ENCODE data around the gene CIP2A.

The CIP2A gene

DNA sequence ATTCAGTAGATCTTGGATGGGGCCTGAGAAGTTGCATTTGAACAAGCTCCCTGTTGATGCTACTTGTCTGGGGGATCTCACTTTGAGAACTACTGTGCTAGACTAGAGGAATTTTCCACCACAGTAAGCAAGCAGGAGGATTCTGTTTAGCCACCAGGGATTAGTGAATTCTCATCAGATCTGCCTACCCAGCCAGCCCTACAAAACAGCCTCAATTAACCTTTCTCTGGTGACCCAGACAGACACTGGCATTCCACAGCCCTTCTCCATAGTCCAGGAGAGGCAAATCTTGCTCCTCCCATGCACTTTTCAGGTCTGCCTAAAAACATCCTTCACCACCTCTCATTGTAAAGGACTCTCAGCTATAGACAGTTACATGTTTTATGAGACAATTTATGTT, 62.1 kb downstream of the CIP2A start:
- no peak overlapping the region for H3K9ac ChIP-seq (ENCODE audit: low read depth, low read length)
- H3K4me1 ChIP-seq (ENCODE audit: control insufficient read depth, insufficient read depth, low read length) = no peaks in the 10 kb centered on the region
- H3K4me3 ChIP-seq (ENCODE audit: low read depth, low read length) = no peak overlapping the region
- no peaks in the 10 kb centered on the region for H3K9me3 ChIP-seq (ENCODE audit: control insufficient read depth, insufficient read depth, low read length)
- H3K36me3 ChIP-seq (ENCODE audit: control insufficient read depth, insufficient read depth, low read length) = no peaks in the 10 kb centered on the region
- no peaks in the 10 kb centered on the region for H3K27me3 ChIP-seq (ENCODE audit: control insufficient read depth, insufficient read depth, low read length)

DNA sequence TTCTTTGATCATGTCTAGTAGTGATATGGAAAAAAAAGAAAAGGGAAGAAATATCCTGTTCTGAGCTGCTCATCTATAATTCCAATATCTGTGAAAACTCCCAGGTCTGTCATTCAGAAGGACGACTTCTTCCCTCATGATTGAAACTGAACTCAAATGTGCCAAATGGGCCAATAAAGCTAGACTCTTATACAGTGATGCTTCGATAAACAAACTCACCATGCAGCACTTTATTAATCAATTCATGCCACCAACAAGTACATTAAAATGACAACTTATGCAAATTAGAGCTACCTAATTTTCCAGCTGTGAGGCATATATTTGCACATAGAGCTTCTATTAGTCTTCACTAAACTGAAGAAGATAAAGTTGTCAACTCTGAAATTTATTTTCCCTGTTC, 63.3 kb downstream of the CIP2A start:
- no peaks in the 10 kb centered on the region for H3K36me3 ChIP-seq (ENCODE audit: control insufficient read depth, insufficient read depth, low read length)

DNA sequence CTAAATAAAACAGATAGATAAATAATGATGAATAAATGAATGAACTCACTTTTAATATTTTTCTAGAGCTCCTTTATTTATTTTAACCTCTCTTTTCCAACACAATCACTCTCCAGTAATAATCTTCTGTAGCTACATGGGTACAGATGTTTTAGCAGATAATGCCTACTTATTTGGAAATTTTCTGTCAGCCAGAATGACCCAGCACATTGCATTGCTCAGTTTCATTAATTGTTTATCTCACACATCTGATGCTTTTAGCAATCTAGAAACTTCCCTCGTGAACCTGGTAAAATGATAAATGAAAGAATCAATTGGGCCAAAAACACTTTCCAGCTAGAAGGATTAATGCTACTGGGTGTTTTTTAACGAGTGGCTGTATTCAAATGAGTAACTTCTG, 64.0 kb downstream of the CIP2A start:
- no peak overlapping the region for H3K9ac ChIP-seq (ENCODE audit: low read depth, low read length)
- H3K4me1 ChIP-seq (ENCODE audit: control insufficient read depth, insufficient read depth, low read length) = no peaks in the 10 kb centered on the region
- no peak overlapping the region for H3K4me3 ChIP-seq (ENCODE audit: low read depth, low read length)
- no peaks in the 10 kb centered on the region for H3K36me3 ChIP-seq (ENCODE audit: control insufficient read depth, insufficient read depth, low read length)
- no peaks in the 10 kb centered on the region for H3K9me3 ChIP-seq (ENCODE audit: control insufficient read depth, insufficient read depth, low read length)
- no peaks in the 10 kb centered on the region for H3K27me3 ChIP-seq (ENCODE audit: control insufficient read depth, insufficient read depth, low read length)

More for the DNA sequence above, 63.3 kb downstream of the CIP2A start:
- H3K9me3 ChIP-seq (ENCODE audit: control insufficient read depth, insufficient read depth, low read length) = no peaks in the 10 kb centered on the region
- no peaks in the 10 kb centered on the region for H3K4me1 ChIP-seq (ENCODE audit: control insufficient read depth, insufficient read depth, low read length)
- no peak overlapping the region for H3K9ac ChIP-seq (ENCODE audit: low read depth, low read length)
- no peak overlapping the region for H3K4me3 ChIP-seq (ENCODE audit: low read depth, low read length)
- H3K27me3 ChIP-seq (ENCODE audit: control insufficient read depth, insufficient read depth, low read length) = no peaks in the 10 kb centered on the region

DNA sequence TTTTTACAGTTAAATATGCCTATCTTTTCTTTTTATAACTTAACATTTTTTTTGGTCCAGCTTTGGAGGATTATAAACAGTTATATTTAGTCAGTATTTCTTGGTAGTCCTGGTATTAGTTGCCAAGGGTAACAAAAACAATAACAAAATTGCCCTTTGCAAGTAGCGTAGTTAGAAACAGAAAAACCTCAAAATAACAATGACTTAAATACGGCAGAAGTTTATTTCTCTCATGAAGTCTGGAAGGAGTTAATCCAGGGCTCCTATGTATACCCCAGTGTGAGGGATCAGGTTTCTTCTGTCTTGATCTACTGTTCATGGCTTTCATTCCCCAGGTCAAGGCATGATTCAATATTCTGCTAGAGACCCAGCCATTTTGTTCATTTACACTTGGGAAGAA, 64.7 kb downstream of the CIP2A start:
- Histone ChIP-seq H3K9ac (ENCODE audit: low read depth, low read length) (no peak overlapping the region), H3K4me1 (ENCODE audit: control insufficient read depth, insufficient read depth, low read length) (no peaks in the 10 kb centered on the region), H3K9me3 (ENCODE audit: control insufficient read depth, insufficient read depth, low read length) (no peaks in the 10 kb centered on the region), H3K27me3 (ENCODE audit: control insufficient read depth, insufficient read depth, low read length) (no peaks in the 10 kb centered on the region), H3K4me3 (ENCODE audit: low read depth, low read length) (no peak overlapping the region), H3K36me3 (ENCODE audit: control insufficient read depth, insufficient read depth, low read length) (no peaks in the 10 kb centered on the region)

DNA sequence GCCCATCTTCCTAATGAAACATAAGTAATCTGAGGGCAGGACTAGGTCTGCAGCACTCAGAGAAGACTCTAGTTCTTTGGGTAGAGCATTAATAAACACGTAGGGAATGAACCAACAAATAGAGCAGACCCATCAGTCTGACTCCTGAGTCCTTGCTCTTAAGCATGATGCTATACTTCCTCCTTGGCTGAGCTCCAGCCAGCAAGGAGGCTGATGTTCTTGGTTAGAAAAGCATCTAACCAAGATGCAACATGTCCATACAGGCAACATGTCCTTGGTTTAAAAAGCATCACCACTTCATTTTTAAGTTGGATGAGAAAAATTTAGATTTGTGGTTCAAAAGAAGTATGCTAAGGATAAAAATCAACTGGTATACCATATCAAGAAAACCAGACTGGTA, 70.3 kb downstream of the CIP2A start:
- H3K27me3 ChIP-seq (ENCODE audit: control insufficient read depth, insufficient read depth, low read length) = no peaks in the 10 kb centered on the region
- no peak overlapping the region for H3K4me3 ChIP-seq (ENCODE audit: low read depth, low read length)
- no peak overlapping the region for H3K9ac ChIP-seq (ENCODE audit: low read depth, low read length)

DNA sequence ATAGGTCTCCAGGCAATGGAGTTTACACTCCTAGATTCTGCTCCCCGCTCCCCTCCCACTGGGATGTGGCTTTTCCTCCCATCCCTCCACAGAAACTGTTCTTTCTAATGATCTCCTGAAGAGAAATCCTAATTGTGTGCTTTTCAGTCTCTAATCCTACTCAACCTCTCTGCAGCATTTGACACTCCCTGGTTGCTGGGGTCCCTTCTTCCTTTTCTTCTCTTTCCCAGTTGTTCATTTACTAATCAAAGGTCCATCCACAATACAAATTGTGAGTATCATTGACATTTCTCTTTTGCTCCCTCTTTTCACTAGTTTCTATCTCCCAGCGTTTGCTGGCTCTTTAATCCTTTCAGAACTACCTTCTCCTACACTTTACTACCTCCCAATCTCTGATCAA, 72.4 kb downstream of the CIP2A start:
- no peaks in the 10 kb centered on the region for H3K36me3 ChIP-seq (ENCODE audit: control insufficient read depth, insufficient read depth, low read length)
- H3K9ac ChIP-seq (ENCODE audit: low read depth, low read length) = no peak overlapping the region

More for the DNA sequence above, 70.3 kb downstream of the CIP2A start:
- Histone ChIP-seq H3K4me1 (ENCODE audit: control insufficient read depth, insufficient read depth, low read length) (no peaks in the 10 kb centered on the region), H3K9me3 (ENCODE audit: control insufficient read depth, insufficient read depth, low read length) (no peaks in the 10 kb centered on the region), H3K36me3 (ENCODE audit: control insufficient read depth, insufficient read depth, low read length) (no peaks in the 10 kb centered on the region)

DNA sequence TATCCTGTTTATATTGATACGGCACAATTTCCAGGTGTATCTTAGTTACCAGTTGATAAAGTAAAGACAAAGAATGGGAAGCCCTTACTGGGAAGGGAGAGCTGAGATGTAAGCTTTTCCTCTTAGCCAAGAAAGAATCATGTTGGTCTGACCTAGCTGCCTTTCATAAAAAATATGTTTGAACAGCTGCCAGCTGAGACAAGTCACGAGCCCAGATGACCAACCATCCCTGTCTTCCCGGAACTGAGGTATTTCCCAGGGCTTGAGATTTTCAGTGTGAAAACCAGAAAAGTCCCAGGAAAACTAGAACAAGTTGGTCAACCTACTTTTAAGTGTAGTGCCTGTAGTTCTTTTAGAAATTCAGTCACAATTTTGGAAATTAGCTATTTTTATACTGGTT, 75.3 kb downstream of the CIP2A start:
- no peaks in the 10 kb centered on the region for H3K4me1 ChIP-seq (ENCODE audit: control insufficient read depth, insufficient read depth, low read length)
- H3K36me3 ChIP-seq (ENCODE audit: control insufficient read depth, insufficient read depth, low read length) = no peaks in the 10 kb centered on the region
- no peak overlapping the region for H3K4me3 ChIP-seq (ENCODE audit: low read depth, low read length)
- no peak overlapping the region for H3K9ac ChIP-seq (ENCODE audit: low read depth, low read length)
- H3K27me3 ChIP-seq (ENCODE audit: control insufficient read depth, insufficient read depth, low read length) = no peaks in the 10 kb centered on the region
- H3K9me3 ChIP-seq (ENCODE audit: control insufficient read depth, insufficient read depth, low read length) = no peaks in the 10 kb centered on the region

More for the DNA sequence above, 72.4 kb downstream of the CIP2A start:
- Histone ChIP-seq H3K9me3 (ENCODE audit: control insufficient read depth, insufficient read depth, low read length) (no peaks in the 10 kb centered on the region), H3K4me1 (ENCODE audit: control insufficient read depth, insufficient read depth, low read length) (no peaks in the 10 kb centered on the region), H3K4me3 (ENCODE audit: low read depth, low read length) (no peak overlapping the region), H3K27me3 (ENCODE audit: control insufficient read depth, insufficient read depth, low read length) (no peaks in the 10 kb centered on the region)

DNA sequence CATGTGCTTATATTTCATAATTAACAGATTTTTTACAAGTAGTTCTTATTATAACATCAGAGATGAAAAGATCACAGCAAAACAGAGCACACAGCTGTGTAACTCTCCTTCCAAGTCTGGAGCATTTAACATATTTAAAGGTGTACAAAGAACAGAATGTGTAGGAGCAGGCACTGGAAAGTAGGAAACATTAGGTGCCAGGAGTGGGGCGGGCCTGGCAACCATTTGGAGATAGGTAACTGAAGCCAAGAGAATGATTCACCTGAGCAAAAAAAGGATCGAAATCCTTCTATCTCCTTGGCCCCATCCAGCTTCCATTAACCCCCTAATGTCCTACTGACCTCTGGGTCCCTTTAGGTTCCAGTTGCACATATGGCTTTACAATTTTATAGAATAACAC, 76.6 kb downstream of the CIP2A start:
- H3K9ac ChIP-seq (ENCODE audit: low read depth, low read length) = no peak overlapping the region
- H3K4me3 ChIP-seq (ENCODE audit: low read depth, low read length) = no peak overlapping the region
- H3K4me1 ChIP-seq (ENCODE audit: control insufficient read depth, insufficient read depth, low read length) = peaks cover under 1% of the 10 kb centered on the region
- H3K36me3 ChIP-seq (ENCODE audit: control insufficient read depth, insufficient read depth, low read length) = no peaks in the 10 kb centered on the region
- H3K9me3 ChIP-seq (ENCODE audit: control insufficient read depth, insufficient read depth, low read length) = no peaks in the 10 kb centered on the region
- H3K27me3 ChIP-seq (ENCODE audit: control insufficient read depth, insufficient read depth, low read length) = no peaks in the 10 kb centered on the region

DNA sequence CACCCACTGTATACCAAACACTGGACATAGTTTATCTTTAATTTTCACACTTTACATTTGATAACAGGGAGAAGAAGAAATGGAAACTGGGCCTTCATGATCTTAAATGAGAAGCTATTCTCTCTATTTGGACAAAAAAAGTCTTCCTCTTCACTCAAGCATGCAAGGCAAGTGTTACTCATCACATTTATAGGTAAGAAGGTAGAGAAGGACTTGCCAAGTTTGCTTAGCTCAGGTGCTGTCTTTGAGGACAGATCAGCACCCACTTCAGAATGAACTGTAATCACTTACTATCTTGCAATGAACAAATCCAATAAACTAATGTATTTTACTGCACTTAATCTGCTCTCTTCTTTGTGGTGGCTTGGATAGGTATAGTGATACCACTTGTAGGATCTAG, 77.7 kb downstream of the CIP2A start:
- Histone ChIP-seq H3K9me3 (ENCODE audit: control insufficient read depth, insufficient read depth, low read length) (no peaks in the 10 kb centered on the region), H3K27me3 (ENCODE audit: control insufficient read depth, insufficient read depth, low read length) (no peaks in the 10 kb centered on the region), H3K36me3 (ENCODE audit: control insufficient read depth, insufficient read depth, low read length) (no peaks in the 10 kb centered on the region), H3K9ac (ENCODE audit: low read depth, low read length) (no peak overlapping the region), H3K4me3 (ENCODE audit: low read depth, low read length) (no peak overlapping the region), H3K4me1 (ENCODE audit: control insufficient read depth, insufficient read depth, low read length) (peaks cover 5% of the 10 kb centered on the region)

DNA sequence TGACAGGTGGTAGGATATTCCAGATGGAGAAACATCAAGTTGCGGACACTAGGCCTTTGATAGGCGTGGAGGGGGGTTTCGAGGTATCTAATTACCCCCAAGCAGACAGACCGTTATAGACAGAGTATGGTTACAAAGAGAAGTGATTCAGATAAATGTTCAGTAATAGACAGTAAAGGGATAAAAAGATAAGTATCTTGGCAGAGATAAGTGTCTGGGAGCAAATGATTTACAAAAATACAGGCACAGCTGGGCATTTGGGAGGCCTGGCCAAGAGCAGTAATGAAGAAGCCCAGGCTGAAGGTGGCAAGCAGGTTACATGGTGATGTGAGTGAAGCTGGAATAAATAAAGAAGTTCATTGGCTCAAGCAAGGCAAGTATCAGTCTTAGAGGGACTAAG, 78.2 kb downstream of the CIP2A start:
- Histone ChIP-seq H3K4me3 (ENCODE audit: low read depth, low read length) (no peak overlapping the region), H3K9ac (ENCODE audit: low read depth, low read length) (no peak overlapping the region), H3K36me3 (ENCODE audit: control insufficient read depth, insufficient read depth, low read length) (no peaks in the 10 kb centered on the region), H3K4me1 (ENCODE audit: control insufficient read depth, insufficient read depth, low read length) (peaks cover 5% of the 10 kb centered on the region), H3K27me3 (ENCODE audit: control insufficient read depth, insufficient read depth, low read length) (no peaks in the 10 kb centered on the region), H3K9me3 (ENCODE audit: control insufficient read depth, insufficient read depth, low read length) (no peaks in the 10 kb centered on the region)

DNA sequence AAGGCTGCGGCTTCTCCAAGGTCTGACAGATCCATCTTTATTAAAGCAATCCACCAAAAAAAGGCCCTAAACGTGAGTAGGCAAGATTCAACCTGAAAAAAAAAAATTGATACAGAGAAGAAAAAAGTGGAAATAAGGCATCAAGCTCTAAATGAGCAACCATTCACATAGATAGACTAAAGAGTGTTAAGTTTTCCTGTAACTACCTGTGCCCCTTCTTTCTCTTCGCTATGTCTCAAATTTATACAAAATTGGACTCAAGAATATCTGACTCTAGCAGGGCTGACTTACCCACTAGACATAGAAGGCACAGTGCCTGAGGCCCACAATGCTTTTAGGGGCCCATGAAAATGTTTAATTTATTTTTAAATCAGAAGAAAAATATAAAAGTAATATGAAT, 78.7 kb downstream of the CIP2A start, which contains the start of gene MYH15:
Gene MYH15, minus strand, starts transcription at position 101 of the 400 bp plus-strand sequence. Its CDS starts 66 bp downstream, at position 35.
- H3K36me3 ChIP-seq (ENCODE audit: control insufficient read depth, insufficient read depth, low read length) = no peaks in the 10 kb centered on the region
- no peaks in the 10 kb centered on the region for H3K9me3 ChIP-seq (ENCODE audit: control insufficient read depth, insufficient read depth, low read length)
- H3K4me3 ChIP-seq (ENCODE audit: low read depth, low read length) = no peak within 1 kb of the TSS
- H3K27me3 ChIP-seq (ENCODE audit: control insufficient read depth, insufficient read depth, low read length) = no peaks in the 10 kb centered on the region
- H3K4me1 ChIP-seq (ENCODE audit: control insufficient read depth, insufficient read depth, low read length) = peaks cover 5% of the 10 kb centered on the region
- H3K9ac ChIP-seq (ENCODE audit: low read depth, low read length) = no peak within 1 kb of the TSS

DNA sequence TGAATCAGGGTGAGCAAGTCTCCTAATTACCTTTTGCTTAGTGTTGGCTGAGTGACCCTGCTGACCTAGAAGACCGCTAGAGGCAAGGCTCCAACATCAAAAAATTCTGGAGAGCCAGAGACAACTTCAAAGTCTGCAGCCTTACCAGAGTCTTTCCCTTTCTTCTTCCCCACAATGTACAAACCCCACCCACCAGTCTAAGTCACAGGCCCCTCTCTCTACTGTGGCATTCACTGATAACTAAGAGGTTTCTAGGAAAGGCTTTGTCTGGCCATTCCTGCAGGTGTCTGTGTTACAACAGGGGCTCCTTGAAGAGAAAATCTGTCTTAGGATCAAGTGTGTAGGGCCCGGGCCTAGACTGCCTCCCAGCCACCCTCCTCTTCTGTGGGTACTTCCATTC, 79.4 kb downstream of the CIP2A start:
- no peaks in the 10 kb centered on the region for H3K27me3 ChIP-seq (ENCODE audit: control insufficient read depth, insufficient read depth, low read length)
- no peaks in the 10 kb centered on the region for H3K36me3 ChIP-seq (ENCODE audit: control insufficient read depth, insufficient read depth, low read length)
- peaks cover 5% of the 10 kb centered on the region for H3K4me1 ChIP-seq (ENCODE audit: control insufficient read depth, insufficient read depth, low read length)
- H3K9ac ChIP-seq (ENCODE audit: low read depth, low read length) = no peak overlapping the region
- H3K9me3 ChIP-seq (ENCODE audit: control insufficient read depth, insufficient read depth, low read length) = no peaks in the 10 kb centered on the region
- no peak overlapping the region for H3K4me3 ChIP-seq (ENCODE audit: low read depth, low read length)

DNA sequence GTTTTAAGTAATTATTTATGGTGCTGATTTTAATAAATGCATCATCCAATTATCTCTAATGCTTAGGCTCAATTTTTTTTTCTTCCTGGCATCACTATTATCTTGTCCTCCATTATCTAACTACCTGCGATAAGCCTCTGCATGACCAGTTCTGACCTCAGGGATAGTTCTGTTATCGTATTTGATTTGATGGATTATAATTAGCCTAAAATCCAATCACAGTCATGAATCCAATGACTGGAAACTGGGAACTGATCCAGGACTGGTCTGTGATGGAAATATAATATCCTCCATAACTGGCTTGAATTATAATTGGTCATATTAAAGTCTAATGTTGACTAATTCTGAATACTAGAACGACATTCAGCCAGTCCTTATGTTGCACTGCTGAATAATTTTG, 80.0 kb downstream of the CIP2A start:
- Histone ChIP-seq H3K4me3 (ENCODE audit: low read depth, low read length) (no peak overlapping the region), H3K9ac (ENCODE audit: low read depth, low read length) (no peak overlapping the region), H3K4me1 (ENCODE audit: control insufficient read depth, insufficient read depth, low read length) (peaks cover 5% of the 10 kb centered on the region), H3K36me3 (ENCODE audit: control insufficient read depth, insufficient read depth, low read length) (no peaks in the 10 kb centered on the region), H3K9me3 (ENCODE audit: control insufficient read depth, insufficient read depth, low read length) (no peaks in the 10 kb centered on the region), H3K27me3 (ENCODE audit: control insufficient read depth, insufficient read depth, low read length) (no peaks in the 10 kb centered on the region)
